IPS-20b (cell line): Measurements from ENCODE around the gene ADAMTS6.

Experiments
- H3K27ac ChIP-seq: one replicate; pipeline ENCODE4 v1.5.1; 2013; ENCODE audit warnings: low read length
- H3K27me3 ChIP-seq: 2 replicates; pipeline ENCODE4 v1.6.1; 2013; ENCODE audit warnings: mild to moderate bottlenecking, low read length, inconsistent platforms; ENCODE audit not compliant: insufficient read depth
- H3K36me3 ChIP-seq: 2 replicates; pipeline ENCODE4 v1.6.1; 2013; ENCODE audit warnings: low read depth, mild to moderate bottlenecking, inconsistent platforms, low read length, moderate library complexity; ENCODE audit not compliant: insufficient read depth
- H3K4me1 ChIP-seq: 2 replicates; pipeline ENCODE4 v1.6.1; 2013; ENCODE audit warnings: mild to moderate bottlenecking, control low read depth, inconsistent platforms, low read length, moderate library complexity; ENCODE audit not compliant: insufficient read depth
- H3K4me3 ChIP-seq: 2 replicates; pipeline ENCODE4 v1.5.1; 2013; ENCODE audit warnings: mild to moderate bottlenecking, low read length, inconsistent platforms
- H3K9ac ChIP-seq: 2 replicates; pipeline ENCODE4 v1.6.1; 2013; ENCODE audit warnings: low read depth, mild to moderate bottlenecking, inconsistent platforms, low read length, moderate library complexity
- H3K9me3 ChIP-seq: 2 replicates; pipeline ENCODE4 v1.6.1; 2013; ENCODE audit warnings: mild to moderate bottlenecking, low read depth, low read length, inconsistent platforms; ENCODE audit not compliant: insufficient read depth

ADAMTS6 gene

DNA sequence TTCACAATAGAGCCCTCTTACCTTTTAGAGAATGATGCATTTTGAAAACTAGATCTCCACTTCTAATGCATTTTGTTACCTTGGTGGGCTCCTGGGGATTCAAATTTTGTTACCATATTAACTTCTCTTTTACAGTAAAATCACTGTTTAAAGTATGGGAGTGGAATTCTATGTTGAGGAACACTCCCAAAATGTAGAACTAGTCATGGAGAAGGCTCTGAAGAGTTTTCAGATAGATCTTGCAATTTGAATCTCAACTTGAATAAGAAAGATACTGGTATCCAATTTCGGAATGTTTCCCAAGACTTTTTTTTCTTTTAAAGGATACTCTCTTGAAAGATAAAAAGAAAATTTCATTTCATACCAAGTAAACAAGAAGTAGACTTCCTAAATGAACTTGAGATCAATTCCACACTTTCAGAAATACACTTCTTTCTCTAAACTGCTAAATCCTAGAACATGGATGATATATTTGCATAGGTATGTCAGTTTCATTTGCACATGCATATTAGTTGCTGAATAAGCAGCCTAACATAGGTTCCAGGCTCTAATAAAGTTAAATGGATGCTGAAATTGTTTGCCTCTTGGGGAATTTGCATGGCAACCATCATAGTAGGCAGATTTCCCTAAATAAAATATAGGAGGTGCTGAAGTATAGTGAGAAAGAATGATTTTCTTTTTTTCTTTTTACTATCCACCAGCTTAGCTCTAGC, 205.4 kb downstream of the ADAMTS6 start:
- Histone ChIP-seq H3K27me3 (no peaks in the 10 kb centered on the region), H3K4me3 (peak overlapping the region; percentile 11; the same call in 1 of the 2 replicates), H3K9ac (no peak overlapping the region), H3K36me3 (no peaks in the 10 kb centered on the region), H3K9me3 (no peaks in the 10 kb centered on the region), H3K27ac (peak overlapping the region; percentile 11), H3K4me1 (peaks cover 15% of the 10 kb centered on the region; the same call in 1 of the 2 replicates)

- Histone ChIP-seq H3K9ac (no peak overlapping the region), H3K27me3 (no peaks in the 10 kb centered on the region), H3K9me3 (no peaks in the 10 kb centered on the region), H3K4me1 (peaks cover 12% of the 10 kb centered on the region; the same call in 1 of the 2 replicates), H3K27ac (no peak overlapping the region), H3K36me3 (no peaks in the 10 kb centered on the region), H3K4me3 (no peak overlapping the region)
Measured at GRCh38 chr5:65271906-65272305, 209.8 kb downstream of the ADAMTS6 start.

DNA sequence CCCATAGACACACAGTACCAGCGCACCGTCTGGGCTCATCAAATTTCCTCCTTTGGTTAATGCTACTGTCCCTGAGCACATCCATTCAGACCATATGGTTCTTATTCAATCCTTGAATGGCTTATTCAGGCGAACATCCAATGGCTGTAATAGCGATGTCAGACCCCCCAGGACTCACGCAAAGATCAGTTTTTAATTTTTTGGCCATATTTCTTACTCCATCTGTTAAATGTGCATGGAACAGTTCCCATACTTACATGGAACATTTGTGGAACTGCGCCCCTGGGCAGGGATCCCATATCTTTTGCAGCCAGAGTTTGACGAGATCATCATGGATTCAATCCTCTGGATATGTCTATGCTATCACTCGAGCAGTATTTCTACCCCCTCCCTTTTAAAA, 213.2 kb downstream of the ADAMTS6 start:
- no peak overlapping the region for H3K27ac ChIP-seq

DNA sequence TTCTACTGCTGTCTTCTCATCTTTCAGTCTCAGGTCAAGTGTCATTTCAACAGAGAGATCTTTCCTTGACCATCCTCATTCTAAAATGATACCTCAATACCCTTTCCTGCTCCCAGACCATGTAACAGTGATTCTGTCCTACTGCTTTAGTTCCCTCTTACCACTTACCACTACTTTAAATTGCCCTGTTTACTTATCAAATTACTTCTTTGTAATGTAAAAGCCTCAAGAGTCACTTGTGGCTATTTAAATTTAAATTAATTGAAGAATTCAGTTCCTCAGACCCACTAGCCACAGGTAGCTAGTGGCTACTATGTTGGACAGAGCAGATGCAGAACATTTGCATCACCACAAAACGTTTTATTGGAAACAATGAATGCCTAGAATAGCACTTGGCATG, 217.3 kb downstream of the ADAMTS6 start:
- H3K4me1 ChIP-seq, result peaks cover 26% of the 10 kb centered on the region
- H3K27me3 ChIP-seq, result no peaks in the 10 kb centered on the region
- no peak overlapping the region for H3K9ac ChIP-seq
- H3K9me3 ChIP-seq, result no peaks in the 10 kb centered on the region
- H3K36me3 ChIP-seq, result no peaks in the 10 kb centered on the region
- H3K4me3 ChIP-seq, result peak overlapping the region; percentile 43
- H3K27ac ChIP-seq, result no peak overlapping the region

More for the DNA sequence above, 213.2 kb downstream of the ADAMTS6 start:
- Histone ChIP-seq H3K9me3 (no peaks in the 10 kb centered on the region), H3K9ac (no peak overlapping the region), H3K36me3 (no peaks in the 10 kb centered on the region), H3K4me1 (peaks cover 9% of the 10 kb centered on the region; the same call in 1 of the 2 replicates), H3K4me3 (no peak overlapping the region), H3K27me3 (no peaks in the 10 kb centered on the region)

- peaks cover 26% of the 10 kb centered on the region for H3K4me1 ChIP-seq
- no peaks in the 10 kb centered on the region for H3K9me3 ChIP-seq
- no peak overlapping the region for H3K9ac ChIP-seq
- no peak overlapping the region for H3K4me3 ChIP-seq
- no peaks in the 10 kb centered on the region for H3K27me3 ChIP-seq
- H3K27ac ChIP-seq, result no peak overlapping the region
- H3K36me3 ChIP-seq, result no peaks in the 10 kb centered on the region
Measured at GRCh38 chr5:65263321-65263720, 218.4 kb downstream of the ADAMTS6 start.

- no peak overlapping the region for H3K4me3 ChIP-seq
- H3K27ac ChIP-seq, result no peak overlapping the region
Measured at GRCh38 chr5:65262649-65263059, 219.1 kb downstream of the ADAMTS6 start.

GRCh38 chr5:65262096-65262495, 219.6 kb downstream of the ADAMTS6 start:
- H3K4me1 ChIP-seq, result peaks cover 26% of the 10 kb centered on the region
- H3K4me3 ChIP-seq, result no peak overlapping the region
- no peaks in the 10 kb centered on the region for H3K27me3 ChIP-seq
- H3K36me3 ChIP-seq, result no peaks in the 10 kb centered on the region
- no peak overlapping the region for H3K27ac ChIP-seq
- H3K9me3 ChIP-seq, result no peaks in the 10 kb centered on the region
- no peak overlapping the region for H3K9ac ChIP-seq

More at GRCh38 chr5:65262649-65263059, 219.1 kb downstream of the ADAMTS6 start:
- Histone ChIP-seq H3K4me1 (peaks cover 26% of the 10 kb centered on the region), H3K27me3 (no peaks in the 10 kb centered on the region), H3K36me3 (no peaks in the 10 kb centered on the region), H3K9me3 (no peaks in the 10 kb centered on the region), H3K9ac (no peak overlapping the region)

DNA sequence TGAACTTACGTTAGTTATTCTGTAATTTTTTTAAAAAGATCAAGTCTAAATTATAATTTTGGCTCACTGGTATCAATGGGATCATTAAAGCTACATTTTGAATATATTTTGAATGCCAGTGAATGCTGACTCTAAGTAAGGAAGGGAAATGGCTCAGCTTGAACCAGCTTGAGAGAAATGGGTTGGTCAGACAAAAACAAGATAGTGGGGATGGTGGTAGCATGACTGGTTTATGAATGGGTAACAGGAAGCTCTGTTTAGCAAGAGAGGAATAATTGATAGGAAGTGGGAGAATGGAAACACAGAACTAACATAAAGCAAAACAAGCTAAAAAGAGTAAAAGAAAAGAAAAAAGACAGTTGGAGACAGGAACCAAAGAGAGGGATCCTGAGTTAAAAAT, 220.2 kb downstream of the ADAMTS6 start:
- Histone ChIP-seq H3K9ac (no peak overlapping the region), H3K36me3 (no peaks in the 10 kb centered on the region), H3K4me1 (peaks cover 26% of the 10 kb centered on the region), H3K27ac (no peak overlapping the region), H3K9me3 (no peaks in the 10 kb centered on the region), H3K27me3 (no peaks in the 10 kb centered on the region), H3K4me3 (no peak overlapping the region)

DNA sequence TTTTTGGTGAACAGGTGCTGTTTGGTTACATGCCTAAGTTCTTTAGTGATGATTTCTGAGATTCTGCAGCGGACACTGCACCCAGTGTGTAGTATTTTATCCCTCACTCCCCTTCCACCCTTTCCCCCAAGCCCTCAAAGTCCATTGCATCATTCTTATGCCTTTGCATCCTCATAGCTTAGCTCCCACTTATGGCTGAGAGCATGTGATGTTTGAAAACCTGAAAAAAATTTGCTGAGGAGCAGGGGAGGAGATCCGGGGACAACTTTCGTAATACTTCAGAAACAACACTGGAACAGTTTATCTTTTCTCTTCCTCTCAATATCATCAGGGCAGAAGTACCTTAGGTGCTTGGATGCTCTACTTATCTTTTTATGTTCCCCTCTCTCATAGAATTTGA, 226.4 kb downstream of the ADAMTS6 start:
- no peaks in the 10 kb centered on the region for H3K36me3 ChIP-seq
- H3K4me1 ChIP-seq, result no peaks in the 10 kb centered on the region
- no peak overlapping the region for H3K27ac ChIP-seq
- no peaks in the 10 kb centered on the region for H3K27me3 ChIP-seq
- no peak overlapping the region for H3K4me3 ChIP-seq
- no peak overlapping the region for H3K9ac ChIP-seq
- H3K9me3 ChIP-seq, result no peaks in the 10 kb centered on the region

GRCh38 chr5:65252977-65253376, 228.7 kb downstream of the ADAMTS6 start:
- Histone ChIP-seq H3K4me1 (peaks cover under 1% of the 10 kb centered on the region; the same call in 1 of the 2 replicates), H3K27ac (no peak overlapping the region), H3K36me3 (no peaks in the 10 kb centered on the region), H3K4me3 (no peak overlapping the region), H3K9me3 (no peaks in the 10 kb centered on the region), H3K27me3 (no peaks in the 10 kb centered on the region), H3K9ac (no peak overlapping the region)

DNA sequence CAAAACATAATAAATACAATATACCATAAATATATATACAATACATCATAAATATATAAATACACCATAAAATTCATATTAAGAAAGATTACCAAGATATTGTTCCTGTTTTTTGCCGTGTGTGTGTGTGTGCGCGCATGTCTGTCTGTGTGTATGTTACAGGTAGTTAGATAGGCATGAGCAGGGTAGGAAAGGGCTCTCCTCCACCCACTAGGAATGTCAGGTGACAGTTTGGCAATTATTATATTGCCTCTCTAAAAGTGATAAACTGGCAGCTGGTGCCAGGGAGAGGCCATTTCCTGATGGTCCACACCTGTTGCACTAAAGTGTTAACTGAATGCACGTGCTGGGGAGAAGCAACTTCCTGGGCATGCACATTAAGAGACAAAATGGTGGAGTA, 232.8 kb downstream of the ADAMTS6 start:
- Histone ChIP-seq H3K4me3 (no peak overlapping the region), H3K27me3 (no peaks in the 10 kb centered on the region), H3K4me1 (peaks cover 6% of the 10 kb centered on the region; the same call in 1 of the 2 replicates), H3K9ac (no peak overlapping the region), H3K9me3 (no peaks in the 10 kb centered on the region), H3K36me3 (no peaks in the 10 kb centered on the region), H3K27ac (no peak overlapping the region)

DNA sequence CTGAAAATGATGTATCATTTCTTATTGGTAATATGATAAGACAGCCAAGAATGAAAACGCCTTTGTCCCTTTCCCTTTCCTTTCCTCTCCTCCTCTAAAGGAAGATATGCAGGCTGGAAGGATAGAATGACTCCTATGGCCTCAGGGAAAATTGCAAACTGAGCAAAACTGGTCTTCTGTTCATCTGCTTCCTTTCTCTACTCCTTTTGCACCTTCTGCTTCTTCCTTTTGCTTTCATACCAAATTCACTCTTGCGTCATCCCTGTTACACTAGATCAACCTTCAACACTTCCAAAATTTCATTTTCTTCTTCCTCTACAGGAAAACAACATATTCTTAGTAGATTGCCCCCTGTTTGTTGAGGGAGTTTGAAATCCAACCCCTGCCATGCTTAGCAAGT, 234.1 kb downstream of the ADAMTS6 start:
- H3K4me1 ChIP-seq, result peaks cover 12% of the 10 kb centered on the region; the same call in 1 of the 2 replicates
- no peaks in the 10 kb centered on the region for H3K36me3 ChIP-seq
- H3K9ac ChIP-seq, result no peak overlapping the region
- no peaks in the 10 kb centered on the region for H3K27me3 ChIP-seq
- no peak overlapping the region for H3K27ac ChIP-seq
- no peak overlapping the region for H3K4me3 ChIP-seq
- H3K9me3 ChIP-seq, result no peaks in the 10 kb centered on the region
